Erythroblast (primary cell): ENCODE data around the gene SSX2IP.
"Not testable (repeated sequence)": the region's sequence is repeated elsewhere in the genome, so short reads cannot be mapped to it uniquely, and the experiment has no call there.

ENCODE experiments used
- DNase-seq, 2 experiments: peaks; one replicate each; lab custom pipeline; 2025; lab: John Stamatoyannopoulos, UW
- GATA1 ChIP-seq: IDR thresholded peaks from 2 replicates; pipeline ENCODE4 v1.6.1; 2011; ENCODE audit warnings: low read depth, mild to moderate bottlenecking, control low read depth, low read length, moderate library complexity
- POLR2A ChIP-seq: IDR thresholded peaks from 2 replicates; pipeline ENCODE4 v1.6.1; 2011; ENCODE audit warnings: mild to moderate bottlenecking, low read length

SSX2IP gene

DNA sequence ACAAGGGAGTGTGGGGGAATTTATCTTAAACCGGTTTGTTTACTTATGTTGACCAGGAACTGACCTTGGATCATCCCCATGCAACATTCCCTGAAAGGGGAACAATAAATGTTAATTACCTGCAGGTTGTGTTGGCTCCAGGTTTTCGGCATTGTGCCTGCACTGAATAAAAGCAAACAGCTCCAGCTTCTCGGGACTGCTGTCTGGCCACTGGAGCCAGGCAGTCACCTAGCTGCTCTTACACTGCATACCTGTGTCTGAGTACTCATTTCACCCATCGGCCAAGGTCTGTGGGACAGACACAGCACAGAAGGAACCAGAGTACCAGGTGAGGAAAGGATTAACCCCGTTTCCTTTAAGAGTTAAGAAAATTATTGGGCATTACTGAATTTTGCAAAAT, 83.3 kb downstream of the SSX2IP start:
- no peak for DNase-seq
- TF ChIP-seq GATA1 = no peak
- TF ChIP-seq POLR2A = no peak

- no peak for DNase-seq
These were observed 85.1 kb downstream of the SSX2IP start for GRCh38 chr1:84605157-84605556.

GRCh38 chr1:84603941-84604830, 86.1 kb downstream of the SSX2IP start:
- peak; percentile 5 to 8 for DNase-seq
- TF ChIP-seq GATA1 (no peak), POLR2A (no peak)

More at GRCh38 chr1:84605157-84605556, 85.1 kb downstream of the SSX2IP start:
- TF ChIP-seq POLR2A (no peak), GATA1 (no peak)

DNA sequence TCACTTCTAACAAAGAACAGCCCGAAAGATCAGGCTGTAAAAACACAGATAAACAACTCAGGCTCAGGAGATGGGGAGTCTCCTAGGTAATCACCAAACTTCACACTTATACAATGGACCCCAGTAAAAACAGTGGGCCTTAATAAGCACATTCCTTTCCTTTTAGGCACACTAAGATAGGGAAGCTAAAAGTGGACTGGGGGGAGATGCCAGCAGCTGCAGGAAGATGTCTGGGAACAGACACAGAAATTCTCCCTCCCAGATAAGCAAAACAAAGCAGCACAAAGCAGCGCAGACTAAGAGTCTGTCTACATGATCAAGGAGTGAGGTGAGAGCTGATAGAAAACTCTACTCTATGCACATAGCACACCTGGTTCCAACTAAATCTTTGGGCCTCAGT, 87.0 kb downstream of the SSX2IP start:
- DNase-seq = no peak
- TF ChIP-seq POLR2A = no peak
- TF ChIP-seq GATA1 = no peak

GRCh38 chr1:84600796-84601195, 89.5 kb downstream of the SSX2IP start:
- TF ChIP-seq POLR2A (no peak), GATA1 (no peak)
- DNase-seq = no peak

DNA sequence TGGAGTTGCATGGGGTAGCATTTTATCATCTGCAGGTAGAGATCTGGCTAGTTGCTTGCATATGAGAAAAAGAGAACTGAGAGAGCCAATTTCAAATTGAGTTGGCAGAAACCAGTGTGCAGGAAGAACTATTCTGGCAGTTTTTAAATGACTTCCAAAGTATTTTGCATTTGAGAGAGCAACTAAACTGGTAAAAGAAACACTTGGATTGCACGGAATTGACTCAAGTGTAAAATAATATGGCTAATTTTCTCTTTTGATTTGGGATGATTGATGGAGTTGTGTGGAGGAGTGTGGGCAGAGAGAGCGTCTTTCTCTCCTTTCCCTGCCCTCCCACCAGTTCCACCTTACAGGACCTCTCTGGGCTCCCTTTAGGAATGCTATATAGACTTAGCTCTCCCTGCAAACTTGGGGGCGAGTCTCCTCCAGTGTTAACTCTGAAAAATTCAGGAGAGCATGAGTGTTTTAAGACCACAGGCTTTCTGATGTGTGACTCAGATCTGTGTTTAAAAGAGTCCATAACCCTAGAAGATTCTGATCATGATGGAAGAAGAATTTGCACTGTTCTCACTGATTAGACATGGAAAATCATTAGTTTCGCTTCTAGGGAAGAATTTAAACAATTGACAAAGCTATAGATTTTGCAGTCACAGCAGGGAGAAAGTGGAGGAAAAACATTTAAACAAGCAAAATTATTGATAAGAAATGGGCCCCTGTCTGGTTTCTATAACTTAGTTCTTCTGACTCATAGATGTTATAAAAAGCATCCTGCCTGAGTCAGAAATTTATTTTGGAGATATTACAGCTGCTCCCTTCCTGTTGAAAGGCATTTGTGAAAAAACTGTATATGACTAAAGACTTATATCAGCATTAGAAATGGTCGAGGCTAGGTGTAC, 91.2 kb downstream of the SSX2IP start:
- no peak for DNase-seq
- TF ChIP-seq GATA1 = no peak
- TF ChIP-seq POLR2A = no peak

- no peak for DNase-seq
- TF ChIP-seq POLR2A (no peak), GATA1 (no peak)
These were observed 91.8 kb downstream of the SSX2IP start for GRCh38 chr1:84598418-84598817.

DNA sequence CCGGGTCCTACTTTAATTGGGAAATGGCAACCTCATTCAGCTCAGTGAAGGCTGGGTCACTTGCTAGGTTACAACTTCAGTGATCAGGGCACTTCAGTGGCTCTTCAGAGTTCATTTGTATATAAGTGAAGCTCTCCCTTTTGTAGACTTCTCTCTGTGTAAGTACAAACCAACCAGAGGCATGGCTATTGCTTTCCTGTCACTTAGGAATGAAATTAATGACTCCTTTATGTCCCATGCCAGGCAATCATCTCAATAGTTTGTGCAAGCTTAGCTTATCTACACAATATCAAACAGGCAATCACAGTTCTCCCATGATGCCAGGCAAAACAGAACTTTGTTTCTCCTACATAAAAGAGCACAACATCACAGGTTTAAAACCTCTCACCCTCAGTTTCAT, 93.2 kb downstream of the SSX2IP start:
- DNase-seq = no peak
- TF ChIP-seq POLR2A (no peak), GATA1 (no peak)

DNA sequence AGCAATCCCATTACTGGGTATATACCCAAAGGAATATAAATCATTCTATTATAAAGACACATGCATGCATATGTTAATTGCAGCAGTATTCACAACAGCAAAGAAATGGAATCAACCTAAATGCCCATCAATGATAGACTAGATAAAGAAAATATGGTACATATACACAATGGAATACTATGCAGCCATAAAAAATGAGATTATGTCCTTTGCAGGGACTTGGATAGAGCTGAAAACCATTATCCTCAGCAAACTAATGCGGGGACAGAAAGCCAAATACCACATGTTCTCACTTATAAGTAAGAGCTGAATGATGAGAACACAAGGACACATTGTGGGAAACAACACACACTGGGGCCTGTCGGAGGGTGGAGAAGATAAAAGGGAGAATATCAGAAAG, 95.3 kb downstream of the SSX2IP start:
- DNase-seq = not testable (repeated sequence)
